Vagina (tissue), 2 donors: ENCODE measurements around the gene DYNLT4. TPM values are rescaled to one million over a fixed set of nuclear protein-coding genes. Genes with fewer than 3 reads are reported as not detected.

ENCODE experiments used
- DNase-seq, 2 donors: peaks; one replicate each; pipeline ENCODE4 v3.0.0-alpha.2; 2017; ENCODE audit errors: extremely low spot score in 2 of 2
- H3K27ac ChIP-seq: fragments of 200-600 bp; sonication (generic); one replicate; pipeline ENCODE4 v1.5.1; 2019
- H3K27me3 ChIP-seq: fragments of 200-600 bp; sonication (generic); one replicate; pipeline ENCODE4 v1.5.1; 2019
- H3K36me3 ChIP-seq, 2 donors: fragments of 200-600 bp; sonication (generic); one replicate each; pipeline ENCODE4 v1.5.1; 2017 to 2019
- H3K4me1 ChIP-seq: fragments of 200-600 bp; sonication (generic); one replicate; pipeline ENCODE4 v1.5.1; 2019
- H3K4me3 ChIP-seq, 2 donors: fragments of 200-600 bp; sonication (generic); 1 replicate in 1 of 2; 2 replicates in 1 of 2; pipeline ENCODE4 v1.5.1; 2016 to 2019
- H3K9me3 ChIP-seq: fragments of 200-600 bp; sonication (generic); one replicate; pipeline ENCODE4 v1.5.1; 2019
- CTCF ChIP-seq, 3 experiments: fragments of 450-650 bp in 2 of 3; fragments of 200-600 bp in 1 of 3; sonication (generic) in 1 of 3; IDR thresholded peaks; one replicate each; pipeline ENCODE4 v1.5.1; 2017 to 2019; ENCODE audit warnings: antibody characterized with exemption in 3 of 3, mild to moderate bottlenecking in 2 of 3, moderate library complexity in 2 of 3
- POLR2A ChIP-seq, 2 donors: fragments of 450-650 bp; IDR thresholded peaks; one replicate each; pipeline ENCODE4 v1.6.1; 2017; ENCODE audit warnings: antibody characterized with exemption in 2 of 2, mild to moderate bottlenecking in 2 of 2, moderate library complexity in 2 of 2
- POLR2AphosphoS5 ChIP-seq, 2 donors: sonication (generic); formaldehyde crosslinking; IDR thresholded peaks; one replicate each; pipeline ENCODE4 v1.9.0; 2017; ENCODE audit warnings: antibody characterized with exemption in 2 of 2, mild to moderate bottlenecking in 2 of 2, low read depth in 1 of 2; ENCODE audit not compliant: insufficient read depth in 1 of 2
- intact Hi-C: fragments of 100-400 bp; cut with DNase I; formaldehyde crosslinking; loops from one replicate; pipeline ENCODE4 v1.15.1; 2023
- total RNA-seq: library from RNA; depleted of rRNA; stranded (reverse); fragments of >200 nt; gene quantifications from one replicate; pipeline ENCODE4 v1.2.3, GENCODE V29; 2016

The DYNLT4 gene
- total RNA-seq, 1 donor from 2014 or later: not detected

DNA sequence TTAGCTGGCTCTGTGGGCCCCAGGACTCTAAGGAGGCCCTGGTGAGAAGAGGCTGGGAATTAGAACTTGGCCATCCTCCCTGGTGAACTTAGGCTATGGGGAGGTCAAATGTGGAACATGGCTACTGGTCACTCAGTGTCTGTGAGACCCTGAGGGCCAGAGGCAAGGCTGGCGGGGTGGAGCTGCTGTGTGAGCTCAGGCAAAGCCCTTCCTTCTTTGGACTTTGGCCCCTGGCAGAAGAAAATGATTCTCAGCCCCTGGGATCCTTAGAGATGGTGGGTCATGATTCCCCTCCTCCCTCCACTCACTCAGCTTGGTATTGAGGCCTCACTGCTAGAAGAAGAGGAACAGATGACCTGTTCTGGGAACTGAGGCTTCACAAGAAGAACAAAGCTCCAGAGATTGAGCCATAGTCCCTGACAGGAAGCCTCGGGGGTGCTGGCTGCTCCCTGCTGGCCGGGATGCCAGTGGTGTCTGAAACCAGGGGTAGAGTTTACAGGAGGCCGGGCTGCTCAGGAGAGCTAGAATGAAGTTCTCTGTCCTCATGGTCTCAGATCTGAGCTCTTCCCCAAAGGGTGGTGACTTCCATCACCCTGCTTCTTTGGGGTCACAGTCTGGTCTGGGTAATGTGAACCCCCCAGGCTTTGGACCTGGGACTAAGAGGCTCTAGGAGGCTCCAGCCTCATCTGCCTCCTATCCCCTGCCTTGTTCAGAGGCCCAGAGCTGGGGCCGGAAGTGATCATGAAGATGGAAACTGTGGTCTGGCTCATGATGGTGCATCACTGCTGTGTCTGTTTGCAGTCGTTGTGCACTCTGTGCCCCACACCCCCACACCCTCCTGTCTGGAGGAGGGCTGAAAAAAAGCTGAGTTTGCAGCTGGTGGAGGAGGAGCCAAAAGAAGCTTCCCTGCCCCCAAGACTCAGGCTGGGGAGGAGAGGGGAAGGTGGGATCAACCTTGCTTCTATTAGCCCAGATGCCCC lies 2.1 kb upstream of the DYNLT4 start:
- Histone ChIP-seq H3K27ac (peak overlapping the region; percentile 100), H3K27me3 (no peaks in the 10 kb centered on the region), H3K4me3 (peak overlapping the region; percentile 31 to 36), H3K36me3 (peaks cover 0 to 17% of the 10 kb centered on the region in 2 donors), H3K9me3 (no peaks in the 10 kb centered on the region), H3K4me1 (peaks cover 87% of the 10 kb centered on the region)
- intact Hi-C loops: no loop called here
- no peak for DNase-seq
- TF ChIP-seq POLR2AphosphoS5 (IDR thresholded peaks at IDR 0.05; ENCODE audit: insufficient read depth in 1 of 2, low read depth in 1 of 2) (peak in 1 of 2 donors; percentile 59), POLR2A (IDR thresholded peaks at IDR 0.05) (peak in 1 of 2 donors; percentile 24), CTCF (IDR thresholded peaks at IDR 0.05) (no peak)

DNA sequence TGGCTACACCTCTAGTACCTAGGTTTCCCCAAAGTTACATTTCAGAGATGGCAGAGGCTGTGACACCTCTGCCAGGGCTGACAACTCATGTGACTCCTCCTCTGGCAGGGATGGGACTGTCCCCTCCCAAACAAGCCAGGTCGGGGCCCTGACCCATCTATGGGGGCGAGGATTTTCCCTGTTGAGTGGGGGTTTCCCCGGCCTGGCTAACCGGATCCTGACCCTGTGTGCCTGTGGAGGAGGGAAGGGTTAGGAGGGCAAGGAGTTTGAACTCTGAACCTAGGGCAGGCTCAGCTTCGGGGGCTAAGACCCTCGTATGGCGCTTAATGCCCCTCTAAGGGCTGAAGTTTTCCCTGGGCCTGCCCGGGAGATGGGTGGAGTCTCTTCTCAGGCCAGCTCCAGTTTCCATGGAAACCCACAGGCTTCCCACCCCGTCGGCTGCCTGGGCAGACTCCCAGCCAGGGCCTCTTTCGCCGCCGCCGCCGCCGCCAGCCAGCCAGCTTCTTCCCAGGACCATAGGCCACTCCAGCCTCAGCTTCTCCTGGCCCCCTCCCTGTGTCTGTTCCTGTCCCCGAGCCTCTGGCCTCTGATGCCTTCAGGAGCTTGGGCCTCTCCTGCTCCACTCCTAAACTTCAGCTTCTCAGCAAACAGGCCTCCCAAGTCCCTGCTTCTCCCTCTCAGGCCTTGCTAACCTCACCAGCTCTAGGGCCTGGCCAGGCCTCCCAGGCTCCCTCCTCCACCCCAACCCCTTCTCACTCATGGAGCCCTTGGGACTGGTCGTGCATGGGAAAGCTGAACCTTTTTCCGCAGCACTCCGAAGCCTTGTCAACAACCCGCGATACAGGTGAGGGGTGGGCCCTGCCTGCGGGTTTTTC lies 1.1 kb upstream of the DYNLT4 start, which contains the start of gene BTBD19:
TSS of gene BTBD19 (plus strand) at position 461 of the 875 bp plus-strand sequence. CDS start at position 759, 298 bp downstream.
- intact Hi-C loops: no loop called here
- Histone ChIP-seq H3K27me3 (no peaks in the 10 kb centered on the region), H3K4me3 (peak within 1 kb of the TSS; percentile 31 to 36), H3K4me1 (peaks cover 86% of the 10 kb centered on the region), H3K27ac (peak within 1 kb of the TSS; percentile 100), H3K9me3 (no peaks in the 10 kb centered on the region), H3K36me3 (peaks cover under 1 to 26% of the 10 kb centered on the region in 2 donors)
- TF ChIP-seq POLR2AphosphoS5 (IDR thresholded peaks at IDR 0.05; ENCODE audit: insufficient read depth in 1 of 2, low read depth in 1 of 2) (peak in 1 of 2 donors; percentile 1), CTCF (IDR thresholded peaks at IDR 0.05) (no peak), POLR2A (IDR thresholded peaks at IDR 0.05) (peak in 1 of 2 donors; percentile 51)
- DNase-seq: no peak

DNA sequence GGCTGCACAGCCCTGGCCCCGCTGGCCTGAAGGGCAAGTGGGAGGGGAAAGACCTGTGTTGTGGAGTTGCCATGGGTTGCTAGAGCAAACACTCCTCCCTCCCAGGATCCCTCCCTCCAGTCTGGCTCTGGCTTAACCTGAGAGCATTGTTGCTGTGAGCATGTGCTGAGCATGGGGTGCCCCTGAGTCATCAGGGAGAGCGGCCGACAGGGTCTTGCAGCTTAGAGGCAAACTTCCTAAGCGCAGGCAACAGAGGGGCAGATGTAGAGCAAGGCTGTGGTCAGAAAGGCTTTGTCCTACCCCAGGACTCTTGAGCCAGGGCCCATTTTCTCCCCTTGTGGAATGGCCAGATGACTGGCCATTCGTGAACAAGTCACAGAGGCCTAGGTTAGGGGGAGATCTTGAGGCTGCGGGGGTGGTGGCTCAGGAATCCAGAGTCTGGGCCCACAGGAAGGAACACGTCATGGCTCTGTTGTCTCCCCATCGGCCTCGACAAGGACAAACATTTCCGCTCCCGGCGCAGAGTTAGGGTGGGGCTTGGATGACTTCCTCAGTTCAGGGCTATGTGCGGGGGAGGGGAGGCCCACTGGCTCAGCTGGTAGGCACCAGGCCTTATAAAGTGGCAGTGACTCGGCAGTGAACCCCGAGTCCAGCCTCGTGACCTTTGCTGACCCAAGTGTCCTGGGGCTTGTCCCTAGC lies 362 bp upstream of the DYNLT4 start:
- Histone ChIP-seq H3K4me1 (peaks cover 87% of the 10 kb centered on the region), H3K4me3 (peak overlapping the region; percentile 31 to 36), H3K27me3 (no peaks in the 10 kb centered on the region)

More for the DNA sequence above, 362 bp upstream of the DYNLT4 start:
- peak overlapping the region; percentile 100 for H3K27ac ChIP-seq
- no peaks in the 10 kb centered on the region for H3K9me3 ChIP-seq
- peak in 1 of 2 donors; percentile 100 for DNase-seq
- H3K36me3 ChIP-seq: peaks cover 4 to 34% of the 10 kb centered on the region in 2 donors
- peak; percentile 90 for TF ChIP-seq POLR2AphosphoS5 (IDR thresholded peaks at IDR 0.05; ENCODE audit: insufficient read depth in 1 of 2, low read depth in 1 of 2)
- TF ChIP-seq POLR2A (IDR thresholded peaks at IDR 0.05): no peak
- TF ChIP-seq CTCF (IDR thresholded peaks at IDR 0.05): no peak
- intact Hi-C loops: no loop called here
